Esophagus muscularis mucosa (tissue), 4 donors: ENCODE data around the gene NACA2. TPM values are rescaled to one million over a fixed set of nuclear protein-coding genes. Genes with fewer than 3 reads are reported as not detected.

ENCODE experiments used
- DNase-seq: peaks from one replicate; pipeline ENCODE4 v3.0.0-alpha.2; 2017; ENCODE audit errors: extremely low spot score
- H3K27ac ChIP-seq, 4 donors: fragments of 200-600 bp; sonication (generic); replicated peaks in 1 of 4; 1 replicate in 3 of 4; 2 replicates in 1 of 4; pipeline ENCODE4 v1.5.1; 2016 to 2019; ENCODE audit warnings: mild to moderate bottlenecking in 1 of 4
- H3K27me3 ChIP-seq, 4 donors: fragments of 200-600 bp; sonication (generic); one replicate each; pipeline versions ENCODE4 v1.5.1 to v1.6.0; 2016 to 2019
- H3K36me3 ChIP-seq, 4 donors: fragments of 200-600 bp; sonication (generic); one replicate each; pipeline ENCODE4 v1.5.1; 2016 to 2019
- H3K4me1 ChIP-seq, 4 donors: fragments of 200-600 bp; sonication (generic); one replicate each; pipeline ENCODE4 v1.5.1; 2016 to 2019
- H3K4me3 ChIP-seq, 4 donors: fragments of 200-600 bp; sonication (generic); 1 replicate in 2 of 4; 2 replicates in 2 of 4; pipeline ENCODE4 v1.5.1; 2016 to 2019; ENCODE audit warnings: mild to moderate bottlenecking in 4 of 4, moderate library complexity in 1 of 4
- H3K9me3 ChIP-seq, 4 donors: fragments of 200-600 bp; sonication (generic); 1 replicate in 3 of 4; 2 replicates in 1 of 4; pipeline ENCODE4 v1.5.1; 2016 to 2019
- EP300 ChIP-seq: sonication (generic); formaldehyde crosslinking; IDR thresholded peaks from one replicate; pipeline ENCODE4 v1.6.1; 2017; ENCODE audit warnings: antibody characterized with exemption
- POLR2A ChIP-seq: fragments of 450-650 bp; IDR thresholded peaks from one replicate; pipeline ENCODE4 v1.6.1; 2017; ENCODE audit warnings: antibody characterized with exemption, moderate library complexity, mild to moderate bottlenecking, low read depth
- POLR2AphosphoS5 ChIP-seq, 2 donors: sonication (generic); formaldehyde crosslinking; IDR thresholded peaks; one replicate each; pipeline ENCODE4 v1.6.1; 2017; ENCODE audit warnings: antibody characterized with exemption in 2 of 2
- WGBS: methylation state at CpG from one replicate; pipeline ENCODE4 v1.1.5; 2018; 5-methylcytosine and 5-hydroxymethylcytosine counted together
- intact Hi-C: fragments of 100-400 bp; cut with DNase I; formaldehyde crosslinking; loops from one replicate; pipeline ENCODE4 v1.15.1; 2023
- total RNA-seq, 4 donors: library from RNA; depleted of rRNA; stranded (reverse); fragments of >200 nt; gene quantifications; one replicate each; pipeline versions ENCODE4 v1.1.0 to v1.2.1, GENCODE V29; 2016
- TF ChIP-seq, protein P1 (sequence below), 3 experiments: fragments of 200-600 bp in 2 of 3; fragments of 450-650 bp in 1 of 3; sonication (generic) in 2 of 3; IDR thresholded peaks; one replicate each; pipeline ENCODE4 v1.5.1; 2017 to 2019; ENCODE audit warnings: antibody characterized with exemption in 3 of 3, mild to moderate bottlenecking in 2 of 3, moderate library complexity in 1 of 3

NACA2 gene
- total RNA-seq, 4 donors from 2014 or later = not detected

DNA sequence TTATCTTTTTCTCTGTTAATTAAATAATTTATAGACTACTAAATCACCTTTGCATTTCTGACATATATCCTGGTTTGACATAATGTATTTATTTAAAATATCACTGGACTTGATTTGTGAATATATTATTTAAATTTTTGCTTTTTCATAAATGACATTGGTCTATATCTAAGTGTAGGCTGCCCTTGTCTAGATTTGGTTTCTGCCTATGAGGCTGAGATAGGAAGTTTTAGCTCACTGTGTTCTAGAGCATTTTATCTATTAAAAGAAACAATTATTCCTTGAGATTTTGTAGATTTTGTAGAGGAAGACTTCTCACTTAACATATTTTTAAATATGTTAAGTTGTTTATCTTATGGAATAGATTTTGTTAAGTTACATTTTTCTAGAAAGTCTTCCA lies 43.9 kb downstream of the NACA2 start:
- intact Hi-C loops = no loop called here
- H3K36me3 ChIP-seq = no peaks in the 10 kb centered on the region
- TF ChIP-seq POLR2A = no peak
- TF ChIP-seq, protein P1, sequence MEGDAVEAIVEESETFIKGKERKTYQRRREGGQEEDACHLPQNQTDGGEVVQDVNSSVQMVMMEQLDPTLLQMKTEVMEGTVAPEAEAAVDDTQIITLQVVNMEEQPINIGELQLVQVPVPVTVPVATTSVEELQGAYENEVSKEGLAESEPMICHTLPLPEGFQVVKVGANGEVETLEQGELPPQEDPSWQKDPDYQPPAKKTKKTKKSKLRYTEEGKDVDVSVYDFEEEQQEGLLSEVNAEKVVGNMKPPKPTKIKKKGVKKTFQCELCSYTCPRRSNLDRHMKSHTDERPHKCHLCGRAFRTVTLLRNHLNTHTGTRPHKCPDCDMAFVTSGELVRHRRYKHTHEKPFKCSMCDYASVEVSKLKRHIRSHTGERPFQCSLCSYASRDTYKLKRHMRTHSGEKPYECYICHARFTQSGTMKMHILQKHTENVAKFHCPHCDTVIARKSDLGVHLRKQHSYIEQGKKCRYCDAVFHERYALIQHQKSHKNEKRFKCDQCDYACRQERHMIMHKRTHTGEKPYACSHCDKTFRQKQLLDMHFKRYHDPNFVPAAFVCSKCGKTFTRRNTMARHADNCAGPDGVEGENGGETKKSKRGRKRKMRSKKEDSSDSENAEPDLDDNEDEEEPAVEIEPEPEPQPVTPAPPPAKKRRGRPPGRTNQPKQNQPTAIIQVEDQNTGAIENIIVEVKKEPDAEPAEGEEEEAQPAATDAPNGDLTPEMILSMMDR (IDR thresholded peaks at IDR 0.05) = no peak
- TF ChIP-seq EP300 = no peak
- no peak for TF ChIP-seq POLR2AphosphoS5 (IDR thresholded peaks at IDR 0.05)
- no peaks in the 10 kb centered on the region for H3K27me3 ChIP-seq
- H3K9me3 ChIP-seq = peaks cover 0 to 12% (median 0%) of the 10 kb centered on the region in 4 donors
- H3K4me3 ChIP-seq = no peak overlapping the region
- DNase-seq = no peak
- H3K4me1 ChIP-seq = no peaks in the 10 kb centered on the region
- H3K27ac ChIP-seq = no peak overlapping the region

DNA sequence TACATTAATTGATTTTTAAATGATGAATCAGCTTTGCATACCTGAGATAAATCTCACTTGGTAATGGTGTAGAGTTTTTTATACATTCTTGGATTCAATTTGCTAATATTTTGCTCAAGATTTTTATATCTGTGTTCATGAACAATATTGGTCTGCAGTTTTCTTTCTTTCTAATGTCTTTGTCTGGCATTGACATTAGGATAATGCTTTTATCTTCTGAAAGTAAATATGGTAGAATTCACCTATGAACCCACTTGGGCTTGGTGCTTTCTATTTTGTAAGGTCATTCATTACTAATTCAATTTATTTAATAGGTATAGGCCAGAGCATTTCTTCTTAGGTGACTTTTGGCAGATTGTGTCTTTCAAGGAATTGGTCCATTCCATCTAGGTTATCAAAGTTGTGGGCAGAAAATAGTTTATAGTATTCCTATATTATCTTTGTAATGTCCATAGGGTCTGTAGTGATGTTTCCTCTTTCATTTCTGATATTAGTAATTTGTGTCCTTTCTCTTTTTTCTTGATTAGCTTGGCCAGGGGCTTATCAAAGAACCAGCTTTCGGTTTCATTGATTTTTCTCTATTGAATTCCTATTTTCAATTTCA lies 45.6 kb downstream of the NACA2 start:
- Histone ChIP-seq H3K4me3 (no peak overlapping the region), H3K9me3 (peaks cover 0 to 28% (median 9%) of the 10 kb centered on the region in 4 donors), H3K36me3 (no peaks in the 10 kb centered on the region), H3K27ac (no peak overlapping the region), H3K27me3 (no peaks in the 10 kb centered on the region), H3K4me1 (no peaks in the 10 kb centered on the region)
- no peak for DNase-seq
- WGBS = 97% methylated on average over 1 of the region's 1 CpG
- intact Hi-C loops = no loop called here
- TF ChIP-seq, protein P1 (IDR thresholded peaks at IDR 0.05) = no peak
- TF ChIP-seq POLR2AphosphoS5 (IDR thresholded peaks at IDR 0.05) = no peak
- no peak for TF ChIP-seq POLR2A
- no peak for TF ChIP-seq EP300

DNA sequence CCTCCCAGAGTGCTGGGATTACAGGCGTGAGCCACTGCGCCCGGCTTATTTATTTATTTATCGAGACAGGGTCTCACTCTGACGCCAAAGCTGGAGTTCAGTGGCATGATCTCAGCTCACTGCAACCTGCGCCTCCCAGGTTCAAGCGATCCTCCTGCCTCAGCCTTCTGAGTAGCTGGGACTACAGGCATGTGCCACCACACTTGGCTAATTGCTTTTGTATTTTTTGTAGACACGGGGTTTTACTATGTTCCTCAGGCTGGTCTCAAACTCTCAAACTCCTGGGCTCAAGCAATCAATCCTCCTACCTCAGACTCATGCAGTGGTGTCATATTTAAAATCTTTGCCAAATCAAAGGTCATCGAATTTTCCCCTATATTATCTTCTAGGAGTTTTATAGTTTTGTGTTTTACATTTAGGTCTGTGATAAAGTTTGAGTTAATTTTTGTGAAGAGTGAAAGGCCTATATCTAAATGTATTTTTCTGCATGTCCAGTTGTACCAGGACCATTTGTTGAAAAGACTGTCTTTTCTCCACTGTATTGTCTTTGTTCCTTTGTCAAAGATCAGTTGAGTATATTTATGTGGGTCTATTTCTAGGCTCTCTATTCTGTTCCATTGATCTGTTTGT lies 47.1 kb downstream of the NACA2 start:
- intact Hi-C loops = no loop called here
- no peak for DNase-seq
- Histone ChIP-seq H3K36me3 (no peaks in the 10 kb centered on the region), H3K4me3 (no peak overlapping the region), H3K27me3 (no peaks in the 10 kb centered on the region), H3K9me3 (peaks cover 0 to 30% (median 9%) of the 10 kb centered on the region in 4 donors), H3K4me1 (no peaks in the 10 kb centered on the region), H3K27ac (no peak overlapping the region)
- 82% methylated on average over 9 of the region's 9 CpGs for WGBS
- TF ChIP-seq POLR2AphosphoS5 (IDR thresholded peaks at IDR 0.05) (no peak), POLR2A (no peak), EP300 (no peak)
- TF ChIP-seq, protein P1 (IDR thresholded peaks at IDR 0.05) = no peak

DNA sequence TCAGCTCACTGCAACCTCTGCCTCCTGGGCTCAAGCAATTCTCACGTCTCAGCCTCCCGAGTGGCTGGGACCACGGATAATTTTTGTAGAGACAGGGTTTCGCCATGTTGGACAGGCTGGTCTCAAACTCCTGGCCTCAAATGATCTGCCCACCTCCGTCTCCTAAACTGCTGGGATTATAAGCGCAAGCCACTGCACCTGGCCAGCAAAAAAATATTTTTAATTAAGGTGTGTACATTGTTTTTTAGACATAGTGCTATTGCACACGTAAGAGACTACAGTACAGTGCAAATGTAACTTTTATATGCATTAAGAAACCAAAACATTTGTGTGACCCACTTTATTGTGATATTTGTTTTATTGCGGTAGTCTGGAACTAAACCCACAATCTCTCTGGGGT lies 49.0 kb downstream of the NACA2 start:
- no peak overlapping the region for H3K27ac ChIP-seq
- no peak for TF ChIP-seq POLR2A
- TF ChIP-seq POLR2AphosphoS5 (IDR thresholded peaks at IDR 0.05) = no peak
- TF ChIP-seq, protein P1 (IDR thresholded peaks at IDR 0.05) = no peak
- TF ChIP-seq EP300 = no peak
- WGBS = 87% methylated on average over 8 of the region's 8 CpGs
- intact Hi-C loops = no loop called here
- DNase-seq = no peak
- H3K4me1 ChIP-seq = no peaks in the 10 kb centered on the region
- no peaks in the 10 kb centered on the region for H3K36me3 ChIP-seq
- H3K9me3 ChIP-seq = peaks cover 0 to 30% (median 9%) of the 10 kb centered on the region in 4 donors
- H3K27me3 ChIP-seq = no peaks in the 10 kb centered on the region
- H3K4me3 ChIP-seq = no peak overlapping the region
